Measurements from ENCODE around the gene TNKS2.
"Not testable (repeated sequence)": the region's sequence is repeated elsewhere in the genome, so short reads cannot be mapped to it uniquely, and the experiment has no call there.

Gene TNKS2

GRCh38 chr10:91797048-91797690, 1.1 kb upstream of the TNKS2 start:
- no peak for DNase-seq

DNA sequence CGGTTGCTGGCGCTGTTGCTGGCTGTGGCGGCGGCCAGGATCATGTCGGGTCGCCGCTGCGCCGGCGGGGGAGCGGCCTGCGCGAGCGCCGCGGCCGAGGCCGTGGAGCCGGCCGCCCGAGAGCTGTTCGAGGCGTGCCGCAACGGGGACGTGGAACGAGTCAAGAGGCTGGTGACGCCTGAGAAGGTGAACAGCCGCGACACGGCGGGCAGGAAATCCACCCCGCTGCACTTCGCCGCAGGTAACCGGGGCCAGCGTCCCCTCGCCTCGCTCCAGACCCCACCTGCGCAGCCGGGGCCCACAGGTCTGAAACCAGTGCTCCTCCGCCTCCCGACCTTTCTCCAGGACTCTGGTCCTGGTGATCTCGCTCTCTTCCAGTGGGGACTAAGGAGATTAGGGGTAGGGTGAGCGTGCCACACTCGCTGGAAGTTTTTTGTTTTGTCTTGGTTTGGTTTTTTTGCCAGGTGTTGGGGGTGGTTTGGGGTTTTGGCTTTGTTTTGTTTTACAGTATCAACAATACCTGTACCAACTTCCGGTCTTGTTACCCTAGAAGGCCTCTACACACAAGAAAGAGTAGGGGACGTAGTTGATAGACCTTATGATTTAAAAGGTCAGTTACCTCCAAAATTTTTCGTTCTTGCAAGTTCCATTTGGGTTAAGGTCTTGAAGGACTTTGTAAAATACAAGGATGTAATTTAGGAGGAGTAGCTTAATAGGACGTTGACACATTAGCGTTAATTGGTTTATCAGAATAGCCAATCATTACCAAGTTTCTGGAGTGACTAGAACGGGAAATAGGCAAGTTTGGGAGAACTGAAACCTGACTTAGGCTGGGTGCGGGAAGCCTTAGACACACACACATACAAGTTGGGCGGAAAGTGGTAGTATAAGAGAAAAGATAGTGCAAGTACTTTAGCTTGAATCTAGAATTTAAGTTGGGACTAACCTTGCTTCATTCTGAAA, 704 bp downstream of the TNKS2 start:
- DNase-seq = peak; percentile 51 to 68

GRCh38 chr10:91799612-91799975, 1.4 kb downstream of the TNKS2 start:
- no peak for DNase-seq

DNA sequence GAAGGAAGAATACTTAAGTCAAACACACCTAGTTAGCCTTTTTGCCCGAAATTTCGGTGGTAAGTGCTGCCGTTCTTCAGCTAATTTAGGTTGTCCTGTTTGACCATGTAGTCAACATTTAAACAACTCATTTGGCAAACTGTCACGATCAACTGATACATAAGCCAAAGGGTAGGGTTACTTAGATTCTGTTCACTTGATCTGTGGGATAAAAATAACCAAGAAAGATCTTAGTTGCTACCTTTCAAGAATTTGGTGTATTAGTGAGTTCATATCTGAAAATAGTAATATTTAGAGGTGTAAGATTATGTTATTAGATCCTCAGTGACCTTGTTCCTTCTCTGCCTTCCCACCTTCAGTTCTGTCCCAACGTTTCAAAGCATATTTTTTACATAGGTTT, 2.0 kb downstream of the TNKS2 start:
- DNase-seq = no peak

DNA sequence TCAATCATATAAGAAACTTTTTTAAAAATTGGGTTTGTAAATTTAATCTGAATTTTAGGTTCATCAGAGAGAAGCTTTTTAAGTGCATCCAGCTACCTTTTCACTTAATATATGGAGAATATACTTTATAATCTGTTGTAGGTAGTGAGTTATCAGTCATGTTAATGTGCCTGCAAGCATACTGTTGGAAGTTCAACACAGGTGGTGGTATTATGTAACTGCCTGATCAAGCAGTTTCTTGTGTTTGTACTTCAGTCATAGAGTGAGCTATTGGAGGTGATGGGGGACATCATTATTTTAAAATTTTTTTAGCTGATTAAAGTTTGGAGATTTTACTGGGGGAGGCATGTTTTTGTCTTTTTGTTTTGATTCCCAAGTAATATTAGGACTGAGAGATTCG, 2.5 kb downstream of the TNKS2 start:
- no peak for DNase-seq

DNA sequence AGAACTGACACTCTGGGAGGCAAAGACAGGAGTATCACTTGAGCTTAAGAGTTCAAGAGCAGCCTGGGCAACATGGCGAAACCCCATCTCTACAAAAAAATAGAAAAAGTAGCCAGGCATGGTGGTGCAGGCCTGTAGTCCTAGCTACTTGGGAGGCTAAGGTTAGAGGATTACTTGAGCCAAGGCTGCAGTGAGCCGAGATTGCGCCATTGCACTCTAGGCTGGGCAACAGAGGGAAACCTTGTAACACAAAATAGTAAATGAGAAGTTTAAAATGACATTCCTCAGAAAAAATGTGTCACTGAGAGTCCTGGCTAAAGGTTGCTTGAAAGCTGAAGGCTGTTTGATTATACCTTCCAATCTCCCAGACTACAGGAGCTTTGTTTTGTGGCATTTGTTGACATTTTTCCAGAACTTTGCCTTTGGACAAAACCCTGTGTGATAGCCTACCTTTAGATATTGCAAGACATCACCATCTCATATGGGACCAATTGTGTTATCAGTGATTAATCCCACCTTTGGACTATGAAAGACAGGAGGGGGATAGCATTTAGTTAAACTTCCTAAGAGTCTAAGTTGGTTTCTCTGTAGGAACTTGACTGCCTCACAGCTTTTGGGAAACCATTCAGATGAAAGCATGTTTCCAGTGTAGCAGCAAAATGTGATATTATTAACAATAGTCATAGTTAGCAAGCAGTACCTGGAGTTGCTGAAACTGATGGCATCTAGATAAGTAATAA, 5.3 kb downstream of the TNKS2 start:
- no peak for DNase-seq

- no peak for DNase-seq
These were observed 5.9 kb downstream of the TNKS2 start for GRCh38 chr10:91804126-91804510.

- DNase-seq = no peak
These were observed 7.0 kb downstream of the TNKS2 start for GRCh38 chr10:91805110-91805838.

DNA sequence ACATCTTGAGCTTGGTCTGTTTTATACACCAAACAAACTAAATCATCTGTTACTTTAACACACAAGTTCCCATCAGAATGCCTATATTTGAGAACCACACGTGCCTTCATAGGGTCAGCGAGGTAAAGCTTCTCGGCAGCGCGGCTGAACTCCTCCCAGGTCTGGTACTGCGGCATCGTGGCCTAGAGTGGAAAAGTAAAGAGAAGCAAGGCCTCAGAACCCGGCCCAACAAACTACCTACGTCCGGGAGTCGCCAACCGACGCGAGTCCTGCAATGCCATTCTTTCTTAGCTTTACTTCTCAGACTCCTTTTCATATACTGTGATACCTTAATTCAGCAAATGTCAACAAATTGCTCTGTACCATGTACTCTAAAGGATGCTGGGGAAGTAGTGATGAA, 9.0 kb downstream of the TNKS2 start:
- DNase-seq = not testable (repeated sequence)

GRCh38 chr10:91813251-91813650, 15.0 kb downstream of the TNKS2 start:
- DNase-seq = no peak

DNA sequence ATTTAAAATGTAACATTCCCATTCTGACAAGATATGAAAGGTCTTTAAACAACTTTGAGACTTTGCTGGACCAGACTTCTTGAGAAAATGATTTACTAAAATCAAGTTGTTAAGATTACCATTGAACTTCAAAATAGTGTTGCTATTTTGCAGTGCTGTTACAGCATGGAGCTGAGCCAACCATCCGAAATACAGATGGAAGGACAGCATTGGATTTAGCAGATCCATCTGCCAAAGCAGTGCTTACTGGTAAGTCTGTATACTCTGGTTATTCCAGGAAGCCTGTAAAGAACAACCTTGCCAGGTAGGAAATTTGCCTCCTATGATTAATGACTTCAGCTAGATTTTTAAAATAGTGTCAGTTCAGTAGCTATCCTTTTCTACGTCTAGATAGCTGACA, 18.8 kb downstream of the TNKS2 start:
- DNase-seq = no peak

GRCh38 chr10:91820144-91820543, 21.9 kb downstream of the TNKS2 start:
- DNase-seq = no peak

GRCh38 chr10:91824076-91824475, 25.9 kb downstream of the TNKS2 start:
- no peak for DNase-seq

DNA sequence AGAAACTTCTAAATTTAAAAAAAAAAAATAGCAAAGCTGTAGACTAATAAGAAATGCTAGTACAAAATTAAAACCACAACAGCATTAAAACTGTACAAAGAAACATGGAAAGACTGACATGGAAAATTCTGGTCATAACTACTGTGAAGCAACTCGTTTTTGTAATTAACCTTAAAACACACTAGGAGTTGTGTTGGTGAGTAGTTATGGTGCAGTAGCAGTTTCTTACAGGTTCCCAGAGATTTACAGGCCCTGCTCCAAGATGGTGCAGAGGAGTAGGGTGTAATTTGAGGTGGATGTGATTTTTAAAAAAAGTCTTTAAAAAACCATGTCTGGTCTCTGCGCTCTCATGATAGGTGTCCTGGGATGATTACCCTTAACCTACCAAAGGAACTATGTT, 31.0 kb downstream of the TNKS2 start:
- DNase-seq = no peak

- no peak for DNase-seq
These were observed 40.0 kb downstream of the TNKS2 start for GRCh38 chr10:91838199-91838598.

DNA sequence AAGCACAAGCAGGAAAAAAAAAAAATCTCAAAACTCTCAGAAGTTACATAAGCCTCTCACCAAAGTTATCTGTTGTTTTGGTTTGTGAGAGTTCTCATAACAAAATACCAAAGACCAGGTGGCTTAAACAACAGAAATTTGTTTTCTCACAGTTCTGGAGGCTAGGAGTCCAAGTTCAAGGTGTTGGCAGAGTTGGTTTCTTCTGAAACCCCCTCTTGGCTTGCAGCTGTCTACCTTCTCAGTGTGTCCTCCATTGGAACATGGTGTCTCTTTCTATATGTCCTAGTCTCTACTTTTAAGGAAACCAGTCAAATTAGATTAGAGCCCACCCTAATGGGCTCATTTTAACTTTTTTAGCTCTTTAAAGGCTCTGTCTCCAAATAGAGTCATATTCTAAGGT, 44.9 kb downstream of the TNKS2 start:
- no peak for DNase-seq

GRCh38 chr10:91856637-91857036, 58.4 kb downstream of the TNKS2 start:
- DNase-seq = no peak

DNA sequence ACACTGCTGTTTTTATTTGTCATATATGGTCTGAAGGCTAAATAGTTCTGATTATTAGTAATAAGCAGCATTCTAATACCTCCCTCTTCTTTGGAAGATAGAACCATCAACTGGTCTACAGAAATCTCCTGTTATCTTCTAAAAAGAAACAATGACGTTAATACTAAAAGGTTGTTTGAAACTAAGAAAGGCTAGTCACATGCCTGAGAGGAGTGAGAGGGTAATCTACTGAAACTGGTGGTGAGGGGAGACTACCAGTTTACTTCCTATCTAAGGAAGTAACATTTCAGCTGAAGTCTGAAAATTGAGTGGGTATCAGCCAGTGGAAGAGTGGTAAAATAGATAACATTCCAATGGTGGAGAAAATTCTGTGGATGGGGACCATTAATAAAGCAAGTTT, 62.7 kb downstream of the TNKS2 start:
- DNase-seq = no peak

GRCh38 chr10:91864099-91864498, 65.9 kb downstream of the TNKS2 start:
- no peak for DNase-seq

DNA sequence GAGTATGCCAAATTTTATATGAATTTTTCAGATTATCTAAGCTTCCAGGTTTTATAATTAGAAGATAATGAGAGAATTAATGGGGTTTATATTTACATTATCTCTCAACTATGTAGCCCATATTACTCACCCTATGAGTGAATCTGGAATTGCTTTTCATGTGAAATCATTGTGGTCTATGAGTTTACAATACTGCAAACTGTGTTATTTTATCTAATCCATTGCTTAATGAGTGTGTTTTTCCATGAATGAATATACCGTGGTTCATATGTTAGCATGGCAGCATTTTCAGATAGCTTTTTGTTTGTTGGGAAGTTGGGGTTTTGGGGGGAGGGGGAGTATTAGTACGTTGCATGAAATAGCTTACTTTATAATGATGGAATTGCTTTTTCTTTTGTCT, 66.5 kb downstream of the TNKS2 start:
- DNase-seq = no peak

DNA sequence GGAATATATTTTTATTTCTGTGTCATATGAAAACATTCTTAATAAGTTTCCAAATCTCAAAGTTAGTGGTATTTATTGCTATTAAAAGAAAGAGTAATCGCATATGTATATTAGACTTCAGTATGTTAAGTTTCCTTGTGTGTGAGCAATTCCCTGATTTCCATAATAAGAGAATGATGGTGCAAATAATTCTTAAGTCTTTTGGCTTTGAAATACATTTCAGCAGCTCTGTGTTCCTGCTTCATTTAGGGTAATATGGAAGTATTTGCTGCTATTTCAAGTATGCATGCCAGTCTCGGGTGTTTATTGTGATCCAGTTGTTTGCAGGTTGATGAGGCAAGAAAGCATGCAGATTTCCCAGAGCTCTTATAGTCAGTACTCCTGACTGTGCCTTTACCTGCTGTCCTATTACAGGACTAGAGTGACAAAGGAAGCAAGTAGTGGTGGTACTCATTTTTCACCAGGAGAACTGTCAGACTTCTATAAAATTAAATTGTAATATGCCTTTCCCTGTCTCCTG, 67.4 kb downstream of the TNKS2 start:
- DNase-seq = no peak

DNA sequence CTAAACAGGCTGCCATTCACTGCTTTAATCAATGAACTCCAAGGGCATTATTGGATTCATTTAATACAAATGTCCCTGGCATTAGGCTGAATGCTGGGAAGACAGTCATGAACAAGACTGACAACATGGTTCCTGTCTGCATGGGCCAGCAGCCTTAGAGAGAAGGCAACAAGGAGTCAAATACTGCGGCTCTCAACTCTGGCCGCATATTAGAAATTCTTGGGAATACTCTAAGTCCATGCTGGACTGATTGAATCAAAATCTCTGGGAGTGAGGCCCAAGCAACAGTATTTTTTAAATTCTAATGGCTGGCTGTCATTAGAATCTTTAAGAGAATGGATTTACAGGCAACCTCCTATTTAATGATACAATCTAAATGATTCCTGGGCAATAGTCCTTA, 76.9 kb downstream of the TNKS2 start:
- DNase-seq = no peak

GRCh38 chr10:91875779-91876178, 77.6 kb downstream of the TNKS2 start:
- no peak for DNase-seq
